OCI-LY7 (cell line): ENCODE results near the gene BFAR.
"Not testable (repeated sequence)": the region's sequence is repeated elsewhere in the genome, so short reads cannot be mapped to it uniquely, and the experiment has no call there.

ENCODE experiments used
- CTCF ChIP-seq: fragments of 200-600 bp; sonication (generic); conservative IDR thresholded peaks from 2 replicates; pipeline ENCODE4 v1.5.1; 2014; ENCODE audit warnings: mild to moderate bottlenecking, antibody characterized with exemption, low read length, moderate library complexity, mixed read lengths
- EZH2phosphoT487 ChIP-seq: fragments of 200-600 bp; sonication (generic); IDR thresholded peaks from 2 replicates; pipeline ENCODE4 v1.6.1; 2018; ENCODE audit warnings: low read depth, borderline replicate concordance, mild to moderate bottlenecking, mixed run types, antibody characterized with exemption, low read length, moderate library complexity, mixed read lengths

- not testable (repeated sequence) for TF ChIP-seq CTCF, EZH2phosphoT487
Observed at GRCh38 chr16:14636179-14636950, 3.6 kb downstream of the BFAR start.
